ENCODE measurements around the gene LSM5. TPM values are rescaled to one million over a fixed set of nuclear protein-coding genes. Genes with fewer than 3 reads are reported as not detected.

Gene LSM5
- total and polyA plus RNA-seq, 9 of the 15 experiments (the other 6 are each of a cell fraction or from before 2014, with no cell fraction given) = 36.3 to 620 (median 186) TPM

- TF ChIP-seq PTTG1 (tag; IDR thresholded peaks at IDR 0.05; ENCODE audit: low read depth) (no peak), ZNF311 (CRISPR knock-in tag; IDR thresholded peaks at IDR 0.05) (no peak), ELK3 (CRISPR knock-in tag; IDR thresholded peaks at IDR 0.05) (no peak), FOXJ3 (CRISPR knock-in tag; IDR thresholded peaks at IDR 0.05) (no peak), EP300 (IDR thresholded peaks at IDR 0.05; ENCODE audit: low read length) (no peak), OTX1 (CRISPR knock-in tag; IDR thresholded peaks at IDR 0.05) (no peak), RBM25 (IDR thresholded peaks at IDR 0.05; ENCODE audit: low read depth, low read length, severe bottlenecking) (no peak), CEBPZ (IDR thresholded peaks at IDR 0.05; ENCODE audit: borderline replicate concordance, low read depth, low read length) (no peak), RBM34 (IDR thresholded peaks at IDR 0.05; ENCODE audit: borderline replicate concordance, insufficient read depth, low read length) (0 out of 2 replicates have a peak, but pooled peaks have one; percentile 47), DPF2 (IDR thresholded peaks at IDR 0.05) (no peak), WHSC1 (IDR thresholded peaks at IDR 0.05; ENCODE audit: low read length) (no peak), PRPF4 (IDR thresholded peaks at IDR 0.05; ENCODE audit: insufficient read depth, low read depth, low read length, poor library complexity, severe bottlenecking) (no peak), ZNF740 (CRISPR knock-in tag; IDR thresholded peaks at IDR 0.05) (peak; percentile 48; the same call in 1 of the 2 replicates), ZNF740 (tag; IDR thresholded peaks at IDR 0.05) (no peak), ZNF77 (CRISPR knock-in tag; IDR thresholded peaks at IDR 0.05) (no peak), ELK1 (CRISPR knock-in tag; IDR thresholded peaks at IDR 0.05) (no peak), ESRRA (IDR thresholded peaks at IDR 0.05; ENCODE audit: borderline replicate concordance, low read depth) (peak; percentile 43; the same call in 1 of the 2 replicates), MIER1 (IDR thresholded peaks at IDR 0.05; ENCODE audit: low read depth) (no peak), NFIX (CRISPR knock-in tag; IDR thresholded peaks at IDR 0.05; ENCODE audit: low read depth) (no peak)
Measured at GRCh38 chr7:32495298-32496051, 5.3 kb upstream of the LSM5 start, which contains the start of gene AVL9 (continued).

Data from K562 (cell line).